Dendritic cell treated with granulocyte-macrophage colony-stimulating factor and Interleukin-4, amounts not matched to agents 40 ng/mL and 50 ng/mL, for 4 days (primary cell): ENCODE measurements around the gene SYNRG.
"Not testable (repeated sequence)": the region's sequence is repeated elsewhere in the genome, so short reads cannot be mapped to it uniquely, and the experiment has no call there.

Experiments
- H3K27ac Mint-ChIP-seq: one replicate; pipeline ENCODE4 v1.8.0; 2022; ENCODE audit warnings: mild to moderate bottlenecking, mixed read lengths
- H3K27me3 Mint-ChIP-seq: one replicate; pipeline ENCODE4 v1.8.0; 2022; ENCODE audit warnings: mild to moderate bottlenecking, mixed read lengths
- H3K36me3 Mint-ChIP-seq: one replicate; pipeline ENCODE4 v1.8.0; 2022; ENCODE audit warnings: low read depth, mixed read lengths
- H3K4me1 Mint-ChIP-seq: one replicate; pipeline ENCODE4 v1.8.0; 2022; ENCODE audit warnings: low read depth, mixed read lengths
- H3K4me3 Mint-ChIP-seq: one replicate; pipeline ENCODE4 v1.8.0; 2022; ENCODE audit warnings: mild to moderate bottlenecking, moderate library complexity, mixed read lengths
- H3K9me3 Mint-ChIP-seq: one replicate; pipeline ENCODE4 v1.8.0; 2022; ENCODE audit warnings: mixed read lengths
- intact Hi-C: fragments of 100-400 bp; cut with micrococcal nuclease; formaldehyde crosslinking; loops from one replicate; pipeline ENCODE4 v1.15.0; 2022

Gene SYNRG

GRCh38 chr17:37609170-37610040 lies at the start of gene SYNRG:
TSS of gene SYNRG (minus strand) at chr17:37609418. CDS start at chr17:37609355, 63 bp downstream.
- Mint-ChIP-seq H3K27ac (peak within 1 kb of the TSS; percentile 91), H3K4me1 (peaks cover 22% of the 10 kb centered on the region), H3K9me3 (no peaks in the 10 kb centered on the region), H3K36me3 (peaks cover 29% of the 10 kb centered on the region), H3K4me3 (peak within 1 kb of the TSS; percentile 89), H3K27me3 (no peaks in the 10 kb centered on the region)
- intact Hi-C loops = no loop called here

- H3K36me3 Mint-ChIP-seq = no peaks in the 10 kb centered on the region
- no peak overlapping the region for H3K4me3 Mint-ChIP-seq
- H3K4me1 Mint-ChIP-seq = no peaks in the 10 kb centered on the region
- H3K9me3 Mint-ChIP-seq = no peaks in the 10 kb centered on the region
- intact Hi-C loops = no loop called here
- no peak overlapping the region for H3K27ac Mint-ChIP-seq
- peaks cover 5% of the 10 kb centered on the region for H3K27me3 Mint-ChIP-seq
These were observed 48.0 kb upstream of the SYNRG start for GRCh38 chr17:37657202-37657601.

- no peaks in the 10 kb centered on the region for H3K9me3 Mint-ChIP-seq
- intact Hi-C loops = no loop called here
- H3K27me3 Mint-ChIP-seq = peaks cover 35% of the 10 kb centered on the region
- no peak overlapping the region for H3K4me3 Mint-ChIP-seq
- H3K36me3 Mint-ChIP-seq = no peaks in the 10 kb centered on the region
- no peak overlapping the region for H3K27ac Mint-ChIP-seq
- peaks cover 12% of the 10 kb centered on the region for H3K4me1 Mint-ChIP-seq
These were observed 42.6 kb upstream of the SYNRG start for GRCh38 chr17:37651849-37652248.

GRCh38 chr17:37650419-37651003 lies 41.3 kb upstream of the SYNRG start:
- Mint-ChIP-seq H3K4me3 (no peak overlapping the region), H3K4me1 (peaks cover 12% of the 10 kb centered on the region), H3K36me3 (no peaks in the 10 kb centered on the region), H3K27ac (no peak overlapping the region), H3K27me3 (peaks cover 45% of the 10 kb centered on the region), H3K9me3 (no peaks in the 10 kb centered on the region)
- intact Hi-C loops = no loop called here

GRCh38 chr17:37648555-37648954 lies 39.3 kb upstream of the SYNRG start:
- Mint-ChIP-seq H3K9me3 (no peaks in the 10 kb centered on the region), H3K36me3 (no peaks in the 10 kb centered on the region), H3K27me3 (peaks cover 58% of the 10 kb centered on the region), H3K27ac (no peak overlapping the region), H3K4me1 (peaks cover 17% of the 10 kb centered on the region), H3K4me3 (no peak overlapping the region)
- intact Hi-C loops = no loop called here

- Mint-ChIP-seq H3K4me3 (no peak overlapping the region), H3K27ac (no peak overlapping the region), H3K36me3 (peaks cover 3% of the 10 kb centered on the region), H3K27me3 (peaks cover 54% of the 10 kb centered on the region), H3K4me1 (peaks cover 18% of the 10 kb centered on the region), H3K9me3 (no peaks in the 10 kb centered on the region)
- intact Hi-C loops = no loop called here
These were observed 38.6 kb upstream of the SYNRG start for GRCh38 chr17:37647856-37648255.

GRCh38 chr17:37643869-37644268 lies 34.7 kb upstream of the SYNRG start:
- peaks cover 43% of the 10 kb centered on the region for H3K4me1 Mint-ChIP-seq
- H3K4me3 Mint-ChIP-seq = peak overlapping the region; percentile 90
- H3K27ac Mint-ChIP-seq = peak overlapping the region; percentile 94
- H3K36me3 Mint-ChIP-seq = peaks cover 35% of the 10 kb centered on the region
- peaks cover 36% of the 10 kb centered on the region for H3K27me3 Mint-ChIP-seq
- intact Hi-C loops = loop anchor here (5.0 kb wide), 1 partner anchor 198 kb away; no protein-coding TSS in a partner anchor
- H3K9me3 Mint-ChIP-seq = no peaks in the 10 kb centered on the region

GRCh38 chr17:37643118-37643766 lies 34.0 kb upstream of the SYNRG start, which contains the start of gene DDX52:
TSS of gene DDX52 (minus strand) at chr17:37643446. CDS start at chr17:37643420, 26 bp downstream.
- Mint-ChIP-seq H3K4me1 (peaks cover 39% of the 10 kb centered on the region), H3K9me3 (no peaks in the 10 kb centered on the region), H3K27me3 (peaks cover 34% of the 10 kb centered on the region), H3K4me3 (peak within 1 kb of the TSS; percentile 90), H3K27ac (peak within 1 kb of the TSS; percentile 94), H3K36me3 (peaks cover 40% of the 10 kb centered on the region)
- intact Hi-C loops = loop anchor here (5.0 kb wide), 1 partner anchor 199 kb away; no protein-coding TSS in a partner anchor

- no peaks in the 10 kb centered on the region for H3K9me3 Mint-ChIP-seq
- peaks cover 34% of the 10 kb centered on the region for H3K4me1 Mint-ChIP-seq
- intact Hi-C loops = loop anchor here (5.0 kb wide), 1 partner anchor 200 kb away; no protein-coding TSS in a partner anchor
- H3K4me3 Mint-ChIP-seq = peak overlapping the region; percentile 90
- H3K36me3 Mint-ChIP-seq = peaks cover 46% of the 10 kb centered on the region
- peak overlapping the region; percentile 94 for H3K27ac Mint-ChIP-seq
- peaks cover 28% of the 10 kb centered on the region for H3K27me3 Mint-ChIP-seq
These were observed 33.5 kb upstream of the SYNRG start for GRCh38 chr17:37642681-37643080.

- Mint-ChIP-seq H3K27ac (no peak overlapping the region), H3K4me1 (peaks cover 34% of the 10 kb centered on the region), H3K9me3 (no peaks in the 10 kb centered on the region), H3K4me3 (no peak overlapping the region), H3K36me3 (peaks cover 71% of the 10 kb centered on the region), H3K27me3 (peaks cover 10% of the 10 kb centered on the region)
- intact Hi-C loops = loop anchor here (5.0 kb wide), 1 partner anchor 202 kb away; no protein-coding TSS in a partner anchor
These were observed 30.8 kb upstream of the SYNRG start for GRCh38 chr17:37640015-37640414.

GRCh38 chr17:37637956-37638355 lies 28.7 kb upstream of the SYNRG start:
- intact Hi-C loops = no loop called here
- Mint-ChIP-seq H3K36me3 (peaks cover 88% of the 10 kb centered on the region), H3K4me3 (no peak overlapping the region), H3K27me3 (no peaks in the 10 kb centered on the region), H3K9me3 (no peaks in the 10 kb centered on the region), H3K4me1 (peaks cover 28% of the 10 kb centered on the region), H3K27ac (no peak overlapping the region)

- H3K4me3 Mint-ChIP-seq, H3K4me1 Mint-ChIP-seq, intact Hi-C loops, H3K27ac Mint-ChIP-seq, H3K9me3 Mint-ChIP-seq, H3K27me3 Mint-ChIP-seq: not testable (repeated sequence)
- H3K36me3 Mint-ChIP-seq = peaks cover 58% of the 10 kb centered on the region
These were observed 7.2 kb upstream of the SYNRG start for GRCh38 chr17:37616430-37616829.

GRCh38 chr17:37614823-37615222 lies 5.6 kb upstream of the SYNRG start:
- Mint-ChIP-seq H3K9me3 (no peaks in the 10 kb centered on the region), H3K27me3 (no peaks in the 10 kb centered on the region), H3K4me1 (no peaks in the 10 kb centered on the region), H3K27ac (no peak overlapping the region), H3K4me3 (no peak overlapping the region), H3K36me3 (peaks cover 42% of the 10 kb centered on the region)
- intact Hi-C loops = no loop called here

GRCh38 chr17:37614391-37614790 lies 5.2 kb upstream of the SYNRG start:
- no peak overlapping the region for H3K4me3 Mint-ChIP-seq
- H3K4me1 Mint-ChIP-seq = no peaks in the 10 kb centered on the region
- peaks cover 38% of the 10 kb centered on the region for H3K36me3 Mint-ChIP-seq
- H3K27me3 Mint-ChIP-seq = no peaks in the 10 kb centered on the region
- no peak overlapping the region for H3K27ac Mint-ChIP-seq
- intact Hi-C loops = no loop called here
- no peaks in the 10 kb centered on the region for H3K9me3 Mint-ChIP-seq
